ENCODE results near the gene TXLNB. TPM values are rescaled to one million over a fixed set of nuclear protein-coding genes. Genes with fewer than 3 reads are reported as not detected.

The TXLNB gene
- total and polyA plus RNA-seq, 2 of the 13 experiments (the other 11 are each of a cell fraction or from before 2014, with no cell fraction given) = not detected

DNA sequence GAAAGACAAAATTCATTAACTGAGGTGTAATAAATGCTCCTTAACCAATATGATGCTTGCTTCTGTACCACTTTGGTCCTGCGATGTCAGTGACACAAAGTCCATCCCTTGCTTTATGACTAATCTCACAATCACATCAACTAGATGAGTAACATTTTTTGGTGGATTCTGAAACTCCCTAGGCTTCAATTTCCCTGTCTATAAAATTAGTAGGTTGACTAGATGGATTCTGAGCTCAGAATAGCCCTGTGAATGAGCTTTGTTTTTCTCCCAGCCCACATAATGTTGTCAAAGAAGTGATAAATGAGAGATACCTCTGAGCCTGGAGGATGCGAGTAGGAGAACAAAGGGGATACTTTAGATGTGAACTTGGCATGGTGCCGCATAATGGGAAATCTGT, 9.1 kb downstream of the TXLNB start (continued):
- no peak for TF ChIP-seq ZNF225 (CRISPR knock-in tag; IDR thresholded peaks at IDR 0.05)
- TF ChIP-seq, protein P1, sequence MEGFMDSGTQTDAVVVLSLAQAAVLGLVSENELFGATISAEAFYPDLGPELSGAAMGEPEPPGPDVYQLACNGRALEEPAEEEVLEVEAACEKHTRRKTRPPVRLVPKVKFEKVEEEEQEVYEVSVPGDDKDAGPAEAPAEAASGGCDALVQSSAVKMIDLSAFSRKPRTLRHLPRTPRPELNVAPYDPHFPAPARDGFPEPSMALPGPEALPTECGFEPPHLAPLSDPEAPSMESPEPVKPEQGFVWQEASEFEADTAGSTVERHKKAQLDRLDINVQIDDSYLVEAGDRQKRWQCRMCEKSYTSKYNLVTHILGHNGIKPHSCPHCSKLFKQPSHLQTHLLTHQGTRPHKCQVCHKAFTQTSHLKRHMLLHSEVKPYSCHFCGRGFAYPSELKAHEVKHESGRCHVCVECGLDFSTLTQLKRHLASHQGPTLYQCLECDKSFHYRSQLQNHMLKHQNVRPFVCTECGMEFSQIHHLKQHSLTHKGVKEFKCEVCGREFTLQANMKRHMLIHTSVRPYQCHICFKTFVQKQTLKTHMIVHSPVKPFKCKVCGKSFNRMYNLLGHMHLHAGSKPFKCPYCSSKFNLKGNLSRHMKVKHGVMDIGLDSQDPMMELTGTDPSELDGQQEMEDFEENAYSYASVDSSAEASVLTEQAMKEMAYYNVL (CRISPR knock-in tag; IDR thresholded peaks at IDR 0.05; ENCODE audit: borderline replicate concordance) = no peak

GRCh38 chr6:139278190-139278589, 13.6 kb downstream of the TXLNB start:
- no peak for FAIRE-seq
- H3K4me1 ChIP-seq (ENCODE audit: insufficient read depth, low read length) = 0 out of 2 replicates have a peak, but pooled peaks cover 6% of the 10 kb centered on the region

More at GRCh38 chr6:139278190-139278589, 13.6 kb downstream of the TXLNB start:
- Histone ChIP-seq H4K20me1 (ENCODE audit: insufficient read depth, low read length) (no peaks in the 10 kb centered on the region), H3K27ac (ENCODE audit: extremely low read length, insufficient read depth, low read length) (no peak overlapping the region), H3K79me2 (ENCODE audit: insufficient read depth, low read length) (no peaks in the 10 kb centered on the region), H3K9me3 (ENCODE audit: low read length) (no peaks in the 10 kb centered on the region), H2AFZ (ENCODE audit: low read length) (no peak overlapping the region), H3K4me3 (replicated peaks in 1 of 3; ENCODE audit: insufficient read depth in 1 of 3, low read depth in 2 of 3, low read length in 3 of 3) (no peak overlapping the region), H3K9ac (ENCODE audit: insufficient read depth, low read depth, low read length) (no peak overlapping the region), H3K27me3 (ENCODE audit: control insufficient read depth in 1 of 2, insufficient read depth in 2 of 2, low read length in 2 of 2) (no peaks in the 10 kb centered on the region), H3K4me2 (ENCODE audit: low read depth, low read length) (no peak overlapping the region), H3K36me3 (replicated peaks in 1 of 2; ENCODE audit: control insufficient read depth in 1 of 2, insufficient read depth in 2 of 2, low read length in 2 of 2) (no peaks in the 10 kb centered on the region)
- no TSS peak for BruUV-seq (replicated peaks)
- no peak for DNase-seq (ENCODE audit: low spot score)
- in situ Hi-C loops (cut with HindIII; ENCODE audit: extremely low pct_ligation_motif_present, low pct_unique_long_range_greater_than_20kb) = no loop called here
- no peak for ATAC-seq
- TF ChIP-seq PRMT3 (CRISPR knock-in tag; IDR thresholded peaks at IDR 0.05; ENCODE audit: borderline replicate concordance, low read depth) (no peak), ZNF430 (CRISPR knock-in tag; IDR thresholded peaks at IDR 0.05) (no peak), PAX8 (CRISPR knock-in tag; IDR thresholded peaks at IDR 0.05; ENCODE audit: borderline replicate concordance) (no peak), ZBTB42 (CRISPR knock-in tag; IDR thresholded peaks at IDR 0.05) (no peak), KDM6A (CRISPR knock-in tag; IDR thresholded peaks at IDR 0.05; ENCODE audit: low read depth) (no peak), HNRNPK (IDR thresholded peaks at IDR 0.05; ENCODE audit: low read depth, low read length, poor library complexity, severe bottlenecking) (no peak), HCFC1 (IDR thresholded peaks at IDR 0.05; ENCODE audit: low read depth, low read length) (no peak), FOSL1 (CRISPR knock-in tag; IDR thresholded peaks at IDR 0.05; ENCODE audit: borderline replicate concordance) (no peak), ZNF326 (CRISPR knock-in tag; IDR thresholded peaks at IDR 0.05; ENCODE audit: borderline replicate concordance) (no peak), ZNF264 (CRISPR knock-in tag; IDR thresholded peaks at IDR 0.05) (no peak), ZNF773 (CRISPR knock-in tag; IDR thresholded peaks at IDR 0.05; ENCODE audit: borderline replicate concordance) (no peak)
- TF ChIP-seq, protein P2, sequence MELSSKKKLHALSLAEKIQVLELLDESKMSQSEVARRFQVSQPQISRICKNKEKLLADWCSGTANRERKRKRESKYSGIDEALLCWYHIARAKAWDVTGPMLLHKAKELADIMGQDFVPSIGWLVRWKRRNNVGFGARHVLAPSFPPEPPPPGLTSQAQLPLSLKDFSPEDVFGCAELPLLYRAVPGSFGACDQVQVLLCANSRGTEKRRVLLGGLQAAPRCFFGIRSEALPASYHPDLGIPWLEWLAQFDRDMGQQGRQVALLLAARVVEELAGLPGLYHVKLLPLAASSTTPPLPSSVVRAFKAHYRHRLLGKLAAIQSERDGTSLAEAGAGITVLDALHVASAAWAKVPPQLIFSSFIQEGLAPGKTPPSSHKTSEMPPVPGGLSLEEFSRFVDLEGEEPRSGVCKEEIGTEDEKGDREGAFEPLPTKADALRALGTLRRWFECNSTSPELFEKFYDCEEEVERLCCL (CRISPR knock-in tag; IDR thresholded peaks at IDR 0.05; ENCODE audit: borderline replicate concordance) = no peak
- intact Hi-C loops (cut with micrococcal nuclease; ENCODE audit: unreplicated experiment) = no loop called here
- WGBS (ENCODE audit: low lambda C conversion rate) = 52% methylated on average over 2 of the region's 2 CpGs
- ChIA-PET POLR2A (no interaction called here), CTCF (ENCODE audit: low intra/inter-chr PET ratio, low total read pairs) (no interaction called here)

All from HepG2 (cell line).